ENCODE results near the gene NPBWR2. TPM values are rescaled to one million over a fixed set of nuclear protein-coding genes. Genes with fewer than 3 reads are reported as not detected.

NPBWR2 gene
- polyA plus RNA-seq, 1 of the 3 experiments (the other 2 are of a cell fraction) = not detected

- TF ChIP-seq REST (IDR thresholded peaks at IDR 0.05; ENCODE audit: low read depth, low read length) (no peak), YY1 (IDR thresholded peaks at IDR 0.05; ENCODE audit: low read depth) (no peak), NFIC (IDR thresholded peaks at IDR 0.05; ENCODE audit: borderline replicate concordance) (no peak), EP300 (IDR thresholded peaks at IDR 0.05; ENCODE audit: borderline replicate concordance in 1 of 2, low read depth in 1 of 2, low read length in 1 of 2) (no peak), CTCF (IDR thresholded peaks at IDR 0.05) (no peak), JUND (IDR thresholded peaks at IDR 0.05) (no peak), FOXJ3 (CRISPR knock-in tag; IDR thresholded peaks at IDR 0.05) (no peak)
Measured at GRCh38 chr20:64104667-64105451, 2.5 kb downstream of the NPBWR2 start (continued).

- WGBS (ENCODE audit: low lambda C conversion rate) = 80% methylated on average over 18 of the region's 20 CpGs
- ChIA-PET CTCF (interaction anchor here (0.8 to 1.7 kb wide), 3 partner anchors 17 to 124 kb away, joined by 3 to 5 read pairs (median 4); partner anchors contain the start of gene PRPF6), POLR2A (no interaction called here)
- no peaks in the 10 kb centered on the region for H3K9me2 ChIP-seq
- TF ChIP-seq EZH2phosphoT487 (IDR thresholded peaks at IDR 0.05; ENCODE audit: borderline replicate concordance, low read depth) (no peak), CTCF (IDR thresholded peaks at IDR 0.05) (no peak)
- TF ChIP-seq, protein P1, sequence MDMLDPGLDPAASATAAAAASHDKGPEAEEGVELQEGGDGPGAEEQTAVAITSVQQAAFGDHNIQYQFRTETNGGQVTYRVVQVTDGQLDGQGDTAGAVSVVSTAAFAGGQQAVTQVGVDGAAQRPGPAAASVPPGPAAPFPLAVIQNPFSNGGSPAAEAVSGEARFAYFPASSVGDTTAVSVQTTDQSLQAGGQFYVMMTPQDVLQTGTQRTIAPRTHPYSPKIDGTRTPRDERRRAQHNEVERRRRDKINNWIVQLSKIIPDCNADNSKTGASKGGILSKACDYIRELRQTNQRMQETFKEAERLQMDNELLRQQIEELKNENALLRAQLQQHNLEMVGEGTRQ (IDR thresholded peaks at IDR 0.05; ENCODE audit: borderline replicate concordance, low read depth, low read length) = no peak
- TF ChIP-seq, protein P2, sequence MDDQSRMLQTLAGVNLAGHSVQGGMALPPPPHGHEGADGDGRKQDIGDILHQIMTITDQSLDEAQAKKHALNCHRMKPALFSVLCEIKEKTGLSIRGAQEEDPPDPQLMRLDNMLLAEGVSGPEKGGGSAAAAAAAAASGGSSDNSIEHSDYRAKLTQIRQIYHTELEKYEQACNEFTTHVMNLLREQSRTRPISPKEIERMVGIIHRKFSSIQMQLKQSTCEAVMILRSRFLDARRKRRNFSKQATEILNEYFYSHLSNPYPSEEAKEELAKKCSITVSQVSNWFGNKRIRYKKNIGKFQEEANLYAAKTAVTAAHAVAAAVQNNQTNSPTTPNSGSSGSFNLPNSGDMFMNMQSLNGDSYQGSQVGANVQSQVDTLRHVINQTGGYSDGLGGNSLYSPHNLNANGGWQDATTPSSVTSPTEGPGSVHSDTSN (IDR thresholded peaks at IDR 0.05) = no peak
- TF ChIP-seq, protein P3, sequence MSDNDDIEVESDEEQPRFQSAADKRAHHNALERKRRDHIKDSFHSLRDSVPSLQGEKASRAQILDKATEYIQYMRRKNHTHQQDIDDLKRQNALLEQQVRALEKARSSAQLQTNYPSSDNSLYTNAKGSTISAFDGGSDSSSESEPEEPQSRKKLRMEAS (IDR thresholded peaks at IDR 0.05; ENCODE audit: low read depth) = no peak
- H3K4me2 ChIP-seq = no peak overlapping the region
- no peak for DNase-seq
- H3K4me3 ChIP-seq (ENCODE audit: low read depth in 2 of 2, low read length in 1 of 2) = no peak overlapping the region
- H3K4me1 ChIP-seq (ENCODE audit: control insufficient read depth in 1 of 2, insufficient read depth in 2 of 2, low read depth in 1 of 2, low read length in 1 of 2) = peaks cover 0 to 2% of the 10 kb centered on the region in 2 experiments; a peak in 1 of 4 replicates
- no peaks in the 10 kb centered on the region for H4K20me1 ChIP-seq (ENCODE audit: insufficient read depth)
- H3K27me3 ChIP-seq (ENCODE audit: insufficient read depth) = no peaks in the 10 kb centered on the region; the same call in 1 of the 2 replicates
- H3K36me3 ChIP-seq (replicated peaks in 1 of 2; ENCODE audit: control insufficient read depth in 1 of 2, insufficient read depth in 2 of 2, low read length in 1 of 2) = no peaks in the 10 kb centered on the region
- no peaks in the 10 kb centered on the region for H3F3A ChIP-seq (replicated peaks; ENCODE audit: insufficient read depth)
- no peak overlapping the region for H2AFZ ChIP-seq (ENCODE audit: low read depth)
- no peaks in the 10 kb centered on the region for H3K79me2 ChIP-seq (ENCODE audit: insufficient read depth)
- no peaks in the 10 kb centered on the region for H3K9me3 ChIP-seq
- H3K9ac ChIP-seq = no peak overlapping the region
- H3K27ac ChIP-seq (ENCODE audit: low read depth in 2 of 2, low read length in 1 of 2) = no peak overlapping the region
Measured at GRCh38 chr20:64103871-64104666, 3.3 kb downstream of the NPBWR2 start.

All from SK-N-SH (cell line).